ENCODE data around the gene THSD7A.

The THSD7A gene

DNA sequence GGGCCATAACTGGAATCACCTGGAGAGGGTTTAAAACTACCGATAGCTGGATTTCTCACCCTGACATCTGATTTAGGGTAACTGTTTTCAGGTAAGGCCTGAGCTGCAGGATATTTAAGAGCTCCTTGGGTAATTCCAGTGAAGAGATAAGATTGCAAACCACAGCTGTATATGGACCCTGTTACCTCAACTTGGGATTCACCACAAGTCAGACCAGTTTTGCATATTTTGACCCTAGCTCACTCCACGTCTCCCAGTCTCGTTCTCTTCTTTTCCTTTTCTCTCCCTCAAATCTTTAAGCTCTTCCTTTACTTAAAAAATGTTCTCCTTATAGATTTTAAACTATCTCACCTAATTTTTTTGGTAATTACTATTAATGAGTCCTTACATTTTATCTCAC is 264.4 kb downstream of the THSD7A start:
- no peak for DNase-seq (ENCODE audit: low spot score)
- in situ Hi-C loops (cut with MboI; ENCODE audit: low sequenced_read_pairs, unreplicated experiment) = no loop called here
- TF ChIP-seq, protein P1, sequence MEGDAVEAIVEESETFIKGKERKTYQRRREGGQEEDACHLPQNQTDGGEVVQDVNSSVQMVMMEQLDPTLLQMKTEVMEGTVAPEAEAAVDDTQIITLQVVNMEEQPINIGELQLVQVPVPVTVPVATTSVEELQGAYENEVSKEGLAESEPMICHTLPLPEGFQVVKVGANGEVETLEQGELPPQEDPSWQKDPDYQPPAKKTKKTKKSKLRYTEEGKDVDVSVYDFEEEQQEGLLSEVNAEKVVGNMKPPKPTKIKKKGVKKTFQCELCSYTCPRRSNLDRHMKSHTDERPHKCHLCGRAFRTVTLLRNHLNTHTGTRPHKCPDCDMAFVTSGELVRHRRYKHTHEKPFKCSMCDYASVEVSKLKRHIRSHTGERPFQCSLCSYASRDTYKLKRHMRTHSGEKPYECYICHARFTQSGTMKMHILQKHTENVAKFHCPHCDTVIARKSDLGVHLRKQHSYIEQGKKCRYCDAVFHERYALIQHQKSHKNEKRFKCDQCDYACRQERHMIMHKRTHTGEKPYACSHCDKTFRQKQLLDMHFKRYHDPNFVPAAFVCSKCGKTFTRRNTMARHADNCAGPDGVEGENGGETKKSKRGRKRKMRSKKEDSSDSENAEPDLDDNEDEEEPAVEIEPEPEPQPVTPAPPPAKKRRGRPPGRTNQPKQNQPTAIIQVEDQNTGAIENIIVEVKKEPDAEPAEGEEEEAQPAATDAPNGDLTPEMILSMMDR (IDR thresholded peaks at IDR 0.05; ENCODE audit: borderline replicate concordance, control extremely low read depth, extremely low read depth, insufficient read depth, missing control alignments) = no peak

DNA sequence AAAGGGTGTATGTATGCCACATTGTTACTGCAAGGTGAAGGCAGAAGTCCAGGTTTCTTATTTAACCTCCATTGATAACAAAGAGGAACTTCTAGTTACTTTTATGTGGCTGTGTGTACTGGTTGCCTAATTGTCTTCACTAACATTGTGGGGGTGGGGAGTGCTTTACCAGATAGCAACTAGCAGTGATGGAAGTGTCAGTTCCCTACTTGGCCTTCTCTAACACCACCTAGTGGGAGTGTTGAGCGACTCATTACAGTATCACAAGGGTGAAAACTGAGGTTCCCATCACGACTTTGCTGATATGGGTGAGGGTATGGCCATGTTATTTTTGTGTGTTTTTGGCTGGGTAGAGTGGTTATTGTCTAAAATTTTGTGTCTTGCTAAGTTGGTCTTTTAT is 274.4 kb downstream of the THSD7A start:
- TF ChIP-seq, protein P1 (IDR thresholded peaks at IDR 0.05; ENCODE audit: borderline replicate concordance, control extremely low read depth, extremely low read depth, insufficient read depth, missing control alignments) = peak; percentile 20
- DNase-seq (ENCODE audit: low spot score) = peak; percentile 20
- in situ Hi-C loops (cut with MboI; ENCODE audit: low sequenced_read_pairs, unreplicated experiment) = no loop called here

DNA sequence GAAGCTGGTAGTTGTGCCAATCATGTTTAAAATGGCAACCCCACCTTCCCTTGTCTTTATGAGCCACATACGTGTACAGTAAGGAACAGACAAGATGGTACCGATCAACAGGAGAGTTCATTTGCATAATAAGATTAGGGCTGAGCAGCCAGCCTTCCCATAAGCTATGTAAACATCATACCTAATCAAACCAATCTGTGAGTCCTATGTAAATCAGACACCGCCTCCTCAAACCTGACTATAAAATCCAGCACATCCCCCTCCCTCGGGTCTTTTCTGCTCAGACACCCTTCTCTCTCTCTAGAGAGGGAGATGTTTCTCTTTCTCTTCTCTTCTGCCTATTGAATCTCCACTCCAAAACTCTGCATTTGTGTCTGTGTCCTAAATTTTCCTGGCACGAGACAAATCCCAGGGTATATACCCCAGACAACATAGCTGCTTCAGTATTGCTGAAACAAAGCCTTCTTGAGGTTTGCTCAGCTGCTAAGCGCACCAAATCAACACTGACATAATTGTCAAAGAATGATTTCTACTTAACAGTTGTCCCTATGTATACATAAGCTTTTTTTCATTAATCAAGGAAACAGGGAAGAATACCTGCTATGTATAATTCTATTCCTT is 279.2 kb downstream of the THSD7A start:
- DNase-seq (ENCODE audit: low spot score) = no peak
- TF ChIP-seq, protein P1 (IDR thresholded peaks at IDR 0.05; ENCODE audit: borderline replicate concordance, control extremely low read depth, extremely low read depth, insufficient read depth, missing control alignments) = no peak
- in situ Hi-C loops (cut with MboI; ENCODE audit: low sequenced_read_pairs, unreplicated experiment) = no loop called here

DNA sequence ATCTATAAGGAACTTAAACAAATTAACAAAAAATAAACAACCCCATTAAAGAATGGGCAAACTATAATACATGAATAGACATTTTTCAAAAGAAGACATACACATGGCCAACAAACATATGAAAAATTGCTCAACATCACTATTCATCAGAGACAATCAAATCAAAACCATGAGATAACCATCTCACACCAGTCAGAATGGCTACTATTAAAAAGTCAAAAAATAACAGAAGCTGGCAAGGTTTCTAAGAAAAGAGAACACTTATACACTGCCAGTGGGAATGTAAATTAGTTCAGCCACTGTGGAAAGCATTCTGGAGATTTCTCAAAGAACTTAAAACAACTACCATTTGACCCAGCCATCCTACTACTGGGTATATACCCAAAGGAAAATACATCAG is 280.5 kb downstream of the THSD7A start:
- in situ Hi-C loops (cut with MboI; ENCODE audit: low sequenced_read_pairs, unreplicated experiment) = no loop called here
- DNase-seq (ENCODE audit: low spot score) = no peak
- TF ChIP-seq, protein P1 (IDR thresholded peaks at IDR 0.05; ENCODE audit: borderline replicate concordance, control extremely low read depth, extremely low read depth, insufficient read depth, missing control alignments) = no peak

DNA sequence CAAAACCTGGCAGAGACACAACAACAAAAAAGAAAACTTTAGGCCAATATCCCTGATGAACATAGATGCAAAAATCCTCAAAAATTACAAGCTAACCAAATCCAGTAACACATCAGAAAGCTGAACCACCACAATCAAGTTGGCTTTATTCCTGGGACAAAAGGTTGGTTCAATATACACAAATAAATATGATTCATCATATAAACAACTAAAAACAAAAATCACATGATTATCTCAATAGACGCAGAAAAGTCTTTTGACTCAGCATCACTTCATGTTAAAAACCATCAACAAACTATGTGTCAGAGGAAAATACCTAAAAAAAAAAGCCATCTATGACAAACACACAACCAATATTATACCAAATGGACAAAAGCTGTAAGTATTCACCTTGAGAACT is 283.5 kb downstream of the THSD7A start:
- in situ Hi-C loops (cut with MboI; ENCODE audit: low sequenced_read_pairs, unreplicated experiment) = no loop called here
- TF ChIP-seq, protein P1 (IDR thresholded peaks at IDR 0.05; ENCODE audit: borderline replicate concordance, control extremely low read depth, extremely low read depth, insufficient read depth, missing control alignments) = no peak
- no peak for DNase-seq (ENCODE audit: low spot score)

DNA sequence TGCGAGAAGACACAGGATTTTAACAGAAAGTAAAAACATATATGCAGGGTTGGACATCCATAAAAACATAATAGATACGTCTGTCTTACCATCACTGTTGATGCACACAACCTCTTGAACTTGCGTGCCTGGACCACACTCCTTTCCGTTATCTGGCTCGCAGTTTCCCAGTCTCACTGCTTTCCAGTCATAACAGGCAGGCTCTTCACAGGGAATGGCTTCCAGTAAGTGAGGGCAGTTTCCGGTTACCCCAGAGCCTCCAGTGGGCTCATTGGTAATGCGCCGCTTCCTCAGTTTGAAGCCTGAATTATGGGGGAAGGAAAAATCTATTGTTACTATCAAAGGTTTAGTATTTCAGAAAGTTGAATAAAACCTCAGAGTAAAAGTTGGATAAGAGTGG is 290.7 kb downstream of the THSD7A start:
- no peak for DNase-seq (ENCODE audit: low spot score)
- TF ChIP-seq, protein P1 (IDR thresholded peaks at IDR 0.05; ENCODE audit: borderline replicate concordance, control extremely low read depth, extremely low read depth, insufficient read depth, missing control alignments) = no peak
- in situ Hi-C loops (cut with MboI; ENCODE audit: low sequenced_read_pairs, unreplicated experiment) = no loop called here

Measured in GM13976 (cell line).